Ureter (tissue), 1 donor: ENCODE data around the gene FAM124A. TPM values are rescaled to one million over a fixed set of nuclear protein-coding genes. Genes with fewer than 3 reads are reported as not detected.

ENCODE experiments used
- total RNA-seq: library from RNA; stranded (reverse); gene quantifications from one replicate; pipeline ENCODE4 v1.2.4, GENCODE V29; 2023
- donor health status: DM: yes; HTN: yes; CAD: no.

The FAM124A gene
- total RNA-seq, 1 donor from 2014 or later, result 5.0 TPM

Other genes with a start within 250 kb of the FAM124A start
- not detected for gene C13orf42, start 111.1 kb upstream of the FAM124A start, total RNA-seq
- 0.31 TPM for gene SERPINE3, start 117.3 kb downstream of the FAM124A start, total RNA-seq
- 49.7 TPM for gene INTS6, start 230.6 kb downstream of the FAM124A start, total RNA-seq